ENCODE measurements around the gene ARHGEF18. TPM values are rescaled to one million over a fixed set of nuclear protein-coding genes. Genes with fewer than 3 reads are reported as not detected.

Gene ARHGEF18
- total and polyA plus RNA-seq, 2 experiments from 2014 or later = 12.8 to 47.6 TPM

DNA sequence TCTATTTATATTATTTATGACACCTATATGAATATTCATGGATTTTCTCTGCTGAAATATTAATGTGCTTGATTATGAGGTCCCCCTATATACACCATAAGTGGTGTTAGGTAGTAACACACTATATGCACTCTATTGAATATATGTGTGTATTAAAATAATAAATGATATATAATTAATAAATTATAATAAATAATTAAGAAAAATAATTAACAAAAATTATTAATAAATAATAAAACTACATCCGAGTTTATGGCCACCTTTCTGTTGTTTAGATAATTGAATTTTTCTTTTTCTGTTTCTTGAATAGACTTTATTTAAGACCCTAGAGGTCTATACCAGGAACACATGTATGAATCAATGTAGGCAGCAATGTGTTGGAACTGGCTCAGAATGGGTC lies 20.9 kb upstream of the ARHGEF18 start (continued):
- TF ChIP-seq JUNB (IDR thresholded peaks at IDR 0.05; ENCODE audit: unreplicated experiment) = no peak
- TF ChIP-seq, protein P1, sequence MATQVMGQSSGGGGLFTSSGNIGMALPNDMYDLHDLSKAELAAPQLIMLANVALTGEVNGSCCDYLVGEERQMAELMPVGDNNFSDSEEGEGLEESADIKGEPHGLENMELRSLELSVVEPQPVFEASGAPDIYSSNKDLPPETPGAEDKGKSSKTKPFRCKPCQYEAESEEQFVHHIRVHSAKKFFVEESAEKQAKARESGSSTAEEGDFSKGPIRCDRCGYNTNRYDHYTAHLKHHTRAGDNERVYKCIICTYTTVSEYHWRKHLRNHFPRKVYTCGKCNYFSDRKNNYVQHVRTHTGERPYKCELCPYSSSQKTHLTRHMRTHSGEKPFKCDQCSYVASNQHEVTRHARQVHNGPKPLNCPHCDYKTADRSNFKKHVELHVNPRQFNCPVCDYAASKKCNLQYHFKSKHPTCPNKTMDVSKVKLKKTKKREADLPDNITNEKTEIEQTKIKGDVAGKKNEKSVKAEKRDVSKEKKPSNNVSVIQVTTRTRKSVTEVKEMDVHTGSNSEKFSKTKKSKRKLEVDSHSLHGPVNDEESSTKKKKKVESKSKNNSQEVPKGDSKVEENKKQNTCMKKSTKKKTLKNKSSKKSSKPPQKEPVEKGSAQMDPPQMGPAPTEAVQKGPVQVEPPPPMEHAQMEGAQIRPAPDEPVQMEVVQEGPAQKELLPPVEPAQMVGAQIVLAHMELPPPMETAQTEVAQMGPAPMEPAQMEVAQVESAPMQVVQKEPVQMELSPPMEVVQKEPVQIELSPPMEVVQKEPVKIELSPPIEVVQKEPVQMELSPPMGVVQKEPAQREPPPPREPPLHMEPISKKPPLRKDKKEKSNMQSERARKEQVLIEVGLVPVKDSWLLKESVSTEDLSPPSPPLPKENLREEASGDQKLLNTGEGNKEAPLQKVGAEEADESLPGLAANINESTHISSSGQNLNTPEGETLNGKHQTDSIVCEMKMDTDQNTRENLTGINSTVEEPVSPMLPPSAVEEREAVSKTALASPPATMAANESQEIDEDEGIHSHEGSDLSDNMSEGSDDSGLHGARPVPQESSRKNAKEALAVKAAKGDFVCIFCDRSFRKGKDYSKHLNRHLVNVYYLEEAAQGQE (IDR thresholded peaks at IDR 0.05; ENCODE audit: unreplicated experiment) = no peak
- no peak for TF ChIP-seq EZH2phosphoT487 (IDR thresholded peaks at IDR 0.05; ENCODE audit: unreplicated experiment)
- no peak for TF ChIP-seq ZNF114 (CRISPR knock-in tag; IDR thresholded peaks at IDR 0.05)
- no peak for TF ChIP-seq CREB1 (CRISPR knock-in tag; IDR thresholded peaks at IDR 0.05; ENCODE audit: low read depth)
- TF ChIP-seq ZNF331 (CRISPR knock-in tag; IDR thresholded peaks at IDR 0.05; ENCODE audit: low read depth) = no peak

- H2AFZ ChIP-seq = no peak overlapping the region
- H3K4me3 ChIP-seq = no peak overlapping the region
- Mint-ChIP-seq H3K27ac (no peak overlapping the region), H3K27me3 (ENCODE audit: insufficient read depth, low read depth, poor library complexity) (peaks cover 3% of the 10 kb centered on the region), H3K9me3 (peaks cover 17% of the 10 kb centered on the region), H3K4me3 (no peak overlapping the region), H3K4me1 (no peaks in the 10 kb centered on the region), H3K36me3 (ENCODE audit: low read depth) (0 out of 3 replicates have a peak, but pooled peaks cover 3% of the 10 kb centered on the region)
- H4K20me1 ChIP-seq (replicated peaks; ENCODE audit: insufficient read depth) = no peaks in the 10 kb centered on the region
- no peak overlapping the region for H3K4me2 ChIP-seq
- no peaks in the 10 kb centered on the region for H3K4me1 ChIP-seq (ENCODE audit: insufficient read depth)
- no peak overlapping the region for H3K27ac ChIP-seq (ENCODE audit: low read depth)
- H3F3A ChIP-seq (replicated peaks; ENCODE audit: low read depth) = no peaks in the 10 kb centered on the region
- DNase-seq (ENCODE audit: low spot score) (no peak), ATAC-seq (no peak)
- no peaks in the 10 kb centered on the region; the same call in none of the 2 replicates for H3K9me2 ChIP-seq (ENCODE audit: insufficient read depth)
- H3K27me3 ChIP-seq (ENCODE audit: insufficient read depth) = no peaks in the 10 kb centered on the region
- H3K79me2 ChIP-seq (replicated peaks; ENCODE audit: insufficient read depth) = no peaks in the 10 kb centered on the region
- no peaks in the 10 kb centered on the region for H3K36me3 ChIP-seq (ENCODE audit: insufficient read depth)
- TF ChIP-seq, protein P1 (IDR thresholded peaks at IDR 0.05; ENCODE audit: unreplicated experiment) = no peak
- TF ChIP-seq CREB1 (CRISPR knock-in tag; IDR thresholded peaks at IDR 0.05; ENCODE audit: low read depth) = no peak
- no peak for TF ChIP-seq ZNF331 (CRISPR knock-in tag; IDR thresholded peaks at IDR 0.05; ENCODE audit: low read depth)
- TF ChIP-seq STAT1 (IDR thresholded peaks at IDR 0.05; ENCODE audit: unreplicated experiment) = no peak
- no peak for TF ChIP-seq JUNB (IDR thresholded peaks at IDR 0.05; ENCODE audit: unreplicated experiment)
- no peak for TF ChIP-seq EZH2 (IDR thresholded peaks at IDR 0.05; ENCODE audit: low read depth, unreplicated experiment)
- no peak for TF ChIP-seq POLR2AphosphoS5 (IDR thresholded peaks at IDR 0.05; ENCODE audit: low read depth)
- TF ChIP-seq, protein P2, sequence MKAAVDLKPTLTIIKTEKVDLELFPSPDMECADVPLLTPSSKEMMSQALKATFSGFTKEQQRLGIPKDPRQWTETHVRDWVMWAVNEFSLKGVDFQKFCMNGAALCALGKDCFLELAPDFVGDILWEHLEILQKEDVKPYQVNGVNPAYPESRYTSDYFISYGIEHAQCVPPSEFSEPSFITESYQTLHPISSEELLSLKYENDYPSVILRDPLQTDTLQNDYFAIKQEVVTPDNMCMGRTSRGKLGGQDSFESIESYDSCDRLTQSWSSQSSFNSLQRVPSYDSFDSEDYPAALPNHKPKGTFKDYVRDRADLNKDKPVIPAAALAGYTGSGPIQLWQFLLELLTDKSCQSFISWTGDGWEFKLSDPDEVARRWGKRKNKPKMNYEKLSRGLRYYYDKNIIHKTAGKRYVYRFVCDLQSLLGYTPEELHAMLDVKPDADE (IDR thresholded peaks at IDR 0.05) = no peak
- TF ChIP-seq, protein P3, sequence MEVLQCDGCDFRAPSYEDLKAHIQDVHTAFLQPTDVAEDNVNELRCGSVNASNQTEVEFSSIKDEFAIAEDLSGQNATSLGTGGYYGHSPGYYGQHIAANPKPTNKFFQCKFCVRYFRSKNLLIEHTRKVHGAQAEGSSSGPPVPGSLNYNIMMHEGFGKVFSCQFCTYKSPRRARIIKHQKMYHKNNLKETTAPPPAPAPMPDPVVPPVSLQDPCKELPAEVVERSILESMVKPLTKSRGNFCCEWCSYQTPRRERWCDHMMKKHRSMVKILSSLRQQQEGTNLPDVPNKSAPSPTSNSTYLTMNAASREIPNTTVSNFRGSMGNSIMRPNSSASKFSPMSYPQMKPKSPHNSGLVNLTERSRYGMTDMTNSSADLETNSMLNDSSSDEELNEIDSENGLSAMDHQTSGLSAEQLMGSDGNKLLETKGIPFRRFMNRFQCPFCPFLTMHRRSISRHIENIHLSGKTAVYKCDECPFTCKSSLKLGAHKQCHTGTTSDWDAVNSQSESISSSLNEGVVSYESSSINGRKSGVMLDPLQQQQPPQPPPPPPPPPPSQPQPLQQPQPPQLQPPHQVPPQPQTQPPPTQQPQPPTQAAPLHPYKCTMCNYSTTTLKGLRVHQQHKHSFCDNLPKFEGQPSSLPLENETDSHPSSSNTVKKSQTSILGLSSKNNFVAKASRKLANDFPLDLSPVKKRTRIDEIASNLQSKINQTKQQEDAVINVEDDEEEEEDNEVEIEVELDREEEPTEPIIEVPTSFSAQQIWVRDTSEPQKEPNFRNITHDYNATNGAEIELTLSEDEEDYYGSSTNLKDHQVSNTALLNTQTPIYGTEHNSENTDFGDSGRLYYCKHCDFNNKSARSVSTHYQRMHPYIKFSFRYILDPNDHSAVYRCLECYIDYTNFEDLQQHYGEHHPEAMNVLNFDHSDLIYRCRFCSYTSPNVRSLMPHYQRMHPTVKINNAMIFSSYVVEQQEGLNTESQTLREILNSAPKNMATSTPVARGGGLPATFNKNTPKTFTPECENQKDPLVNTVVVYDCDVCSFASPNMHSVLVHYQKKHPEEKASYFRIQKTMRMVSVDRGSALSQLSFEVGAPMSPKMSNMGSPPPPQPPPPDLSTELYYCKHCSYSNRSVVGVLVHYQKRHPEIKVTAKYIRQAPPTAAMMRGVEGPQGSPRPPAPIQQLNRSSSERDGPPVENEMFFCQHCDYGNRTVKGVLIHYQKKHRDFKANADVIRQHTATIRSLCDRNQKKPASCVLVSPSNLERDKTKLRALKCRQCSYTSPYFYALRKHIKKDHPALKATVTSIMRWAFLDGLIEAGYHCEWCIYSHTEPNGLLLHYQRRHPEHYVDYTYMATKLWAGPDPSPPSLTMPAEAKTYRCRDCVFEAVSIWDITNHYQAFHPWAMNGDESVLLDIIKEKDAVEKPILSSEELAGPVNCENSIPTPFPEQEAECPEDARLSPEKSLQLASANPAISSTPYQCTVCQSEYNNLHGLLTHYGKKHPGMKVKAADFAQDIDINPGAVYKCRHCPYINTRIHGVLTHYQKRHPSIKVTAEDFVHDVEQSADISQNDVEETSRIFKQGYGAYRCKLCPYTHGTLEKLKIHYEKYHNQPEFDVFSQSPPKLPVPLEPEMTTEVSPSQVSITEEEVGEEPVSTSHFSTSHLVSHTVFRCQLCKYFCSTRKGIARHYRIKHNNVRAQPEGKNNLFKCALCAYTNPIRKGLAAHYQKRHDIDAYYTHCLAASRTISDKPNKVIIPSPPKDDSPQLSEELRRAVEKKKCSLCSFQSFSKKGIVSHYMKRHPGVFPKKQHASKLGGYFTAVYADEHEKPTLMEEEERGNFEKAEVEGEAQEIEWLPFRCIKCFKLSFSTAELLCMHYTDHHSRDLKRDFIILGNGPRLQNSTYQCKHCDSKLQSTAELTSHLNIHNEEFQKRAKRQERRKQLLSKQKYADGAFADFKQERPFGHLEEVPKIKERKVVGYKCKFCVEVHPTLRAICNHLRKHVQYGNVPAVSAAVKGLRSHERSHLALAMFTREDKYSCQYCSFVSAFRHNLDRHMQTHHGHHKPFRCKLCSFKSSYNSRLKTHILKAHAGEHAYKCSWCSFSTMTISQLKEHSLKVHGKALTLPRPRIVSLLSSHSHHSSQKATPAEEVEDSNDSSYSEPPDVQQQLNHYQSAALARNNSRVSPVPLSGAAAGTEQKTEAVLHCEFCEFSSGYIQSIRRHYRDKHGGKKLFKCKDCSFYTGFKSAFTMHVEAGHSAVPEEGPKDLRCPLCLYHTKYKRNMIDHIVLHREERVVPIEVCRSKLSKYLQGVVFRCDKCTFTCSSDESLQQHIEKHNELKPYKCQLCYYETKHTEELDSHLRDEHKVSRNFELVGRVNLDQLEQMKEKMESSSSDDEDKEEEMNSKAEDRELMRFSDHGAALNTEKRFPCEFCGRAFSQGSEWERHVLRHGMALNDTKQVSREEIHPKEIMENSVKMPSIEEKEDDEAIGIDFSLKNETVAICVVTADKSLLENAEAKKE (CRISPR knock-in tag; IDR thresholded peaks at IDR 0.05) = no peak
Measured at GRCh38 chr19:7328647-7329046, 20.1 kb upstream of the ARHGEF18 start.
